CD4-positive, alpha-beta T cell treated with Interleukin-6 for 4 hours (primary cell): Measurements from ENCODE around the gene PLD1.

Source experiments
- DNase-seq: peaks from one replicate; pipeline ENCODE4 v3.0.0-alpha.2; 2020; ENCODE audit warnings: mixed read lengths

The PLD1 gene

DNA sequence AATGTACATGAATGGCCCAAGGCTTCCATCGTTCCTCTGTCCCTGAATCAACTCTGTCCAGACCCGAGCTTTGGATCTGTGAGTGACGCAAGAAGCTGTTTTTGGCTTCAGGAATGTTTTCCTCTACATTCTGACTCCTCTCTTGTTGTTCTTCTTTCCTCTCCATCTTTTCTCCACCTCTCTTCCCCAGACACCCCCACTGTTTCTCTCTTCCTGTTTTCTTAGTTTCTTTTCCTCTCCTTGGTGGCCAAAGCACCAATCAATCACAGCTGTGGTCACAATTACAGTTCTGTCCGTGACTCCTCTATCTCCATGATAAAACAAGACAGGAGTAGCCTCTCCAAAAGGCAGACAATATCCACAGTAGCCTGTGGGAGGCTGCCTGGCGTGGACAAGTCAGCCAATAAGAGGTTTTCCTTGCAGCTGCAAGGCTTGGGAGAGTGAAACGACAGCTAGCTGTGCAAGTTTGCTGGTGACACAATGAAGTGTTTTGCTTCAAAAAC, 28.0 kb upstream of the PLD1 start:
- DNase-seq, result no peak

DNA sequence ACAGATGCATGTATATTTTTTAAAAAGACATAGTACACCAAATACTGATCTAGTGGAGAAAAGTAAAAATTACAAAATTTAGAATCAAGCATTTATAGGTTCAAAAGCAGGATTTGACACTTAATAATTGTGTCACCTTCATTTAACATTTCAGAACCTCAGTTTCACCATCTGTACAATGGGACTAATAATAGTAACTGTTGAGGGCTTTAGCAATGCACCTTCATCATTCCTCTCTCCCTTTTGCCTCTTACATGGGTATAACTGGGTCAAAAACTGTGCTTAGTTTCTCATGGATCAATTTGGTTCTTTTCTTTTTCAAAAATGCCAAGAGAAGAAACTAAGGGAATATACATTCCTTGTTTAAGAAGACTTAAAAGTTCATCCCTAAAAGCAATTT, 27.4 kb upstream of the PLD1 start:
- no peak for DNase-seq

- no peak for DNase-seq
Measured at GRCh38 chr3:171836855-171837254, 26.6 kb upstream of the PLD1 start.

GRCh38 chr3:171835613-171836012, 25.3 kb upstream of the PLD1 start:
- DNase-seq, result no peak

DNA sequence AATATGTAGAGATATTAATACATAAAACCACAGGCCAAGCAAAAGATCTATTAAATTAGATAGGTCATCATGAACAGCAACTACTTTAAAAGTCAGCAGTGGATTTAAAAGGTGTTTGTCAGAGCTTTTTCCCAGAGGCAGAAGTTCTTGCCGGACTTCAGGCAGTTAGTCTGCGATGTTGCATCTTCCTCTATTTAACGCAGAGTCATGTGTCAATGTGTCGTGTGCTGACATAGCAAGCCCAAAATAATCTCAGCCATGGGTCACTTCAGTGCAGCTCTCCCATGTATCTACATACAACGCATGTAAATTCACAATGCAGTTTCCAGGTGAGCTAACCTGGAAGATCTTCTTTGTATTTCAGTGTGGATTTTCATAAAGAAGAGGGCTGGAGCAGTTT, 24.8 kb upstream of the PLD1 start:
- no peak for DNase-seq

DNA sequence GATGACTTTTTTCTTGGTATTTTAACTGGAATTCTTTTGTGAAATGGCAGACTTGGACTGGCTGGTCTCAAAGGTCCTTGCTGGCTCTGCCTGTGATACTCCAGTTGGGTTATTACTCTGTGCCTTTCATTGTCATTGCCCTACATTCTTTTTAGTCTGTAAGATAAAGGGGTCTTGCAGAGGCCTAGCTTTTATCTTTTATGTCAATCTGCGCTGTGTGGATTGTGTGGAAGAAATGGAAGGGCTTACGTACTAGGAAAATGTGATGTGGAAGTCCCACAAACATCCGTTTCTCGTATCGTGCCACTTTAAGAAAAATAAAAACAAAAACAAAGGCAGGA, 24.1 kb upstream of the PLD1 start:
- no peak for DNase-seq

- no peak for DNase-seq
Measured at GRCh38 chr3:171833789-171834460, 23.6 kb upstream of the PLD1 start.

- DNase-seq, result no peak
Measured at GRCh38 chr3:171832989-171833388, 22.7 kb upstream of the PLD1 start.

- DNase-seq, result no peak
Measured at GRCh38 chr3:171831936-171832335, 21.7 kb upstream of the PLD1 start.

- no peak for DNase-seq
Measured at GRCh38 chr3:171830518-171830875, 20.2 kb upstream of the PLD1 start.

DNA sequence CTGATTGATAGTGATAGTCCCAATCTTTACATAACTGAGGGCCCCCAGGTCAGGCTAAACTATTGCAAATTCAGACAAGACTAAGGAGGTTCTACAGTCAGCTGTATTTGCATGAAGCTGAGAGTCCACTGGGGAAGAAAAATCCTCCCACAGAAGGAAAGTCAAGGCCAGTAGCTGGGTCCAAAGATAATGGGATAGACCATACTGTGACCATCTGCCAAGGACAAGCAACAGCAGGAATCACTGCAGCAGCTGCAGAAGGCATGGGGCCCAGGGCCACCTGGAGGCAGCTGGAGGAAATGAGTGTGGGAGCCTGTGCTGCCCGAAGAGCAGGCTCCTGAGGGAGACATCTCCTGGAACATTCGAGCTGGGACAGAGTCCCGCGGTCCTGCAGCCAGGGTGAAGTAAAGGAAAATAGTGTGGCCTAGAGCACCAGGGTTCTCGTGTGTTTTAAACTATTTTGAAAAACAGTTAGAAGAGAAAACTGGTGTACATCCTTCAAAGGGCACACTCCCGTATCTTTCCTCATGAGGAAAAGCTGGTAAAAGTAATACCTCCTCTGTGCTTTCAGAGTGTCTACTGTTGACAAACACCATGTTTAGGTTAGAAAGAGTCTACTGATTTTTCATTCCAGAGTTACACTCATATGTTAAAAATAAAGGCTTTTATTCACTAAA, 19.7 kb upstream of the PLD1 start:
- DNase-seq, result peak; percentile 7

DNA sequence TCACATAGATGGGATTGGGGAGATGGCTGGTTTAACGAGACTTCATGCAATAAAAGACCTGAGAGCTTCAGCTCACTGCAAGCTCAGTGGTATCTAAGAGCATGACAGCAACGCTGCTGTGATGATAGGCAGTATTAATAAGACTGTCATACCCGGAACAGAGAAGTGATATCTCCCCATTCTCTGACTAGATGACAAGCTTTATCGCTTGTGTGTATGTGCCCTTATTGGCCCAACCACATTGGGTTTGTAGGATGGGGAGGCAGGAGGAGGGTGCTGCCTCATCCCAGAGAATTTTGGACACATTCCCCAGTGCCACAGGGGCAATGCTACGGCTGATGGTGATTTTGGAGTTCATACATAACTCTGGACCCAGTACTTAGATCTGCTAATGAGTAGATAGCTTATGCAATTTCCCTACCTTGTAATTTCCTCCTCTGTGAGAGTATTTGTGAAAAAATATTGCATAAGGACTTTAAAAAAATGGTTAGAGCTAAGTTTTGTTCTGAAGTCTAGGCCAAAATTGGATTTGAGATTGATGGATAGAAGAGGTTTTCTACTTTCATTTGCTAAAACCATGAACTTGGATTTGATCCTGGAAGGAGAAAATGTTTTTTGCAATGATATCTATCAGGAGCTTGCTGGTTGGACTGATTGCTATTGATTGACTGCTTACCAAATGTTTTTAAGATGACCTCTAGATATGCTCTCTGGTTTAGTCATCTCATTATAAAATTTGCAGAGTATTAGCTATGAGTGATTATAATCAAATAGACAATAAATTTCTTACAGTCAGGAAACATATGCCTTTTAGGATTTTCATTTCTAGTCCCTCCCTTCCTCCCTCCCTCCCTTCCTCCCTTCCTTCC, 18.9 kb upstream of the PLD1 start:
- DNase-seq, result no peak

DNA sequence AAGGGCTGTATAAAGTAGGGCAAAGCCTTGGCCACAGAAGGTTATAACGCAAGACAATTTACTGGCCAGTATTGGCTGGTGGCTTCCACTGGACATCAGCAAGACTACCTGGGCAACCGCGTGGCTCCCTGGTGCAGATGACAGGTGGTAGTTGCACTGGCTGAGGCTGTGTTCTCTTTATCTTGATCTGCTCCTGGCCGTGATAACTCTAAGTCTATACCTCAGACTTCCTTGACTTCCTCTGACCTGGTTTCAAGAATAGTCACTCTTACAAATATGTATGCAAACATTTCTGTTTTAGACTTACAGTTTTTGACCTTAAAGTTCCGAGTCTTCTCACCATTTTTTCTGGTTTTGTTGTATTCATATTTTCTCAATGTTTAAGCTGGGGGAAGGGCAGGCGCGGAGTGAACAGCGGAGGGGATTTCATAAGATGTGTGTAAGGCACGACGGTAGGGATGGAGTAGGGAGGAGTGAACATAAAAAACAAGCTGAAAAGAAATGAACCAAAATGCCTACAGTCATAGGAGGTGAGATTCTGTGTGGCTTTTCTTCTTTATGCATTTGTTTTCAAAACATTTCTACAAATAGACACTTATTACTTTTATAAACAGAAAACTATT, 17.7 kb upstream of the PLD1 start:
- DNase-seq, result peak; percentile 2

- no peak for DNase-seq
Measured at GRCh38 chr3:171827385-171827784, 17.1 kb upstream of the PLD1 start.

GRCh38 chr3:171825222-171825828, 15.0 kb upstream of the PLD1 start:
- DNase-seq, result no peak

GRCh38 chr3:171824824-171825221, 14.5 kb upstream of the PLD1 start:
- DNase-seq, result no peak

- no peak for DNase-seq
Measured at GRCh38 chr3:171824116-171824515, 13.8 kb upstream of the PLD1 start.

GRCh38 chr3:171822431-171823106, 12.3 kb upstream of the PLD1 start:
- DNase-seq, result no peak

DNA sequence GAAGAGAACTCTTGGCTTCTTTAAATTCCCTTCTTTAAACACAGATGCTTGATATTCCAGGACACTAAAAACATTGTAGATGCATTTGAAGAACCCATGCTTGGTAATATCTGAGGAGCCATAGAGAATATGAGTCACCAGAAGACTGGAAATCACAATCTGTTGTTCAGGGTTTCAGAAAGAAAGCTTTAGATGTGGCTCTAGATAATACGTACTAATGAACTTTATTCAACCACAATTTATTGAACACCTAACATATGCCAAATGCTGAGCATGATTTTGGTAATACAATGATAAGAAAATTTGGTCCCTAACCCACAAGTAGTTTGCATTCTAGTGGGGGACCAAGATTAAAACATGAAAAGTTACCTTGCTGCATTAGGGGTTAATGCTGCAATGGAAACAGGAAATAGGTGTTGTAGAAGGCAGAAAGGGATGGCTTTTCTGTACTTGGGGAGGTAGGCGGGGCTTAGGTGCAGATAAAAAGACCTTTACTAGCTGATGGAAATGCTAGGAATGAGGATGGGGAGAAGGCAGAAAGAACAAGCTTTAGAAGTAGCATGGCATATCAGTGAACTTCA, 11.6 kb upstream of the PLD1 start:
- no peak for DNase-seq

- DNase-seq, result no peak
Measured at GRCh38 chr3:171821044-171821443, 10.8 kb upstream of the PLD1 start.

GRCh38 chr3:171817074-171817800, 7.0 kb upstream of the PLD1 start:
- no peak for DNase-seq
